PC-9 (cell line): ENCODE data around the gene CTSF.

ENCODE experiments used
- CTCF ChIP-seq: fragments of 200-600 bp; sonication (generic); conservative IDR thresholded peaks from 2 replicates; pipeline ENCODE4 v1.6.1; 2017; ENCODE audit warnings: mixed run types, antibody characterized with exemption, mild to moderate bottlenecking, moderate library complexity
- EZH2 ChIP-seq: fragments of 200-600 bp; sonication (generic); IDR thresholded peaks from 2 replicates; pipeline ENCODE4 v1.8.0; 2017; ENCODE audit warnings: antibody characterized with exemption, low read depth

- peak; percentile 84 for TF ChIP-seq CTCF
- no peak for TF ChIP-seq EZH2
Measured at GRCh38 chr11:66579017-66579606, 10.7 kb upstream of the CTSF start.
